HepG2 (cell line): Measurements from ENCODE around the gene KIAA0319L. TPM values are rescaled to one million over a fixed set of nuclear protein-coding genes. Genes with fewer than 3 reads are reported as not detected.

ENCODE experiments used
- ETV6 ChIP-seq: sonication (generic); formaldehyde crosslinking; conservative IDR thresholded peaks from 2 replicates; pipeline ENCODE4 v1.4.0; 2020; ENCODE audit warnings: missing genetic modification reagents
- HDAC1 ChIP-seq: sonication (generic); formaldehyde crosslinking; IDR thresholded peaks from 2 replicates; pipeline ENCODE4 v1.5.1; 2020; ENCODE audit warnings: mild to moderate bottlenecking, missing genetic modification reagents
- JUND ChIP-seq: sonication (generic); formaldehyde crosslinking; IDR thresholded peaks from 2 replicates; pipeline ENCODE4 v1.8.0; 2022; ENCODE audit warnings: mild to moderate bottlenecking, missing genetic modification reagents
- PHF5A ChIP-seq: IDR thresholded peaks from one replicate; pipeline ENCODE4 v1.6.1; 2018; ENCODE audit warnings: low read depth, missing genetic modification reagents; ENCODE audit not compliant: unreplicated experiment
- POGZ ChIP-seq: sonication (generic); formaldehyde crosslinking; IDR thresholded peaks from 2 replicates; pipeline ENCODE4 v1.4.0; 2020; ENCODE audit warnings: mild to moderate bottlenecking, missing genetic modification reagents
- SCMH1 ChIP-seq: sonication (generic); formaldehyde crosslinking; IDR thresholded peaks from 2 replicates; pipeline ENCODE4 v1.9.0; 2021; ENCODE audit warnings: missing genetic modification reagents, mild to moderate bottlenecking, borderline replicate concordance
- SNAPC2 ChIP-seq: sonication (generic); formaldehyde crosslinking; IDR thresholded peaks from 2 replicates; pipeline ENCODE4 v1.8.1; 2022; ENCODE audit warnings: mild to moderate bottlenecking, missing genetic modification reagents
- ZFP1 ChIP-seq: IDR thresholded peaks from 2 replicates; pipeline ENCODE4 v1.6.1; 2016
- ZNF530 ChIP-seq: sonication (generic); formaldehyde crosslinking; IDR thresholded peaks from 2 replicates; pipeline ENCODE4 v1.5.0; 2020; ENCODE audit warnings: low read depth, mild to moderate bottlenecking, missing genetic modification reagents
- polyA plus RNA-seq, 8 experiments: library from polyadenylated mRNA; depleted of rRNA in 3 of 8; stranded (reverse) in 7 of 8; unstranded in 1 of 8; fragments of >200 nt; fragmentation: Illumina TruSeq in 4 of 8; extraction: Trizol in 4 of 8; gene quantifications; 2 replicates each; pipeline versions ENCODE4 v1.2.1 to v1.2.3, GENCODE V29; 2011 to 2016; ENCODE audit warnings: low read depth in 4 of 8, missing spikeins in 1 of 8, mixed read lengths in 1 of 8; ENCODE audit not compliant: insufficient read depth in 1 of 8
- total RNA-seq, 5 experiments: library from RNA; depleted of rRNA; stranded (reverse); fragments of >200 nt; fragmentation: Illumina TruSeq; extraction: Trizol; gene quantifications; 2 replicates each; pipeline ENCODE4 v1.2.3, GENCODE V29; 2016; ENCODE audit warnings: low read depth in 1 of 5

KIAA0319L gene
- total and polyA plus RNA-seq, 2 of the 13 experiments (the other 11 are each of a cell fraction or from before 2014, with no cell fraction given) = 33.4 to 82.6 TPM

DNA sequence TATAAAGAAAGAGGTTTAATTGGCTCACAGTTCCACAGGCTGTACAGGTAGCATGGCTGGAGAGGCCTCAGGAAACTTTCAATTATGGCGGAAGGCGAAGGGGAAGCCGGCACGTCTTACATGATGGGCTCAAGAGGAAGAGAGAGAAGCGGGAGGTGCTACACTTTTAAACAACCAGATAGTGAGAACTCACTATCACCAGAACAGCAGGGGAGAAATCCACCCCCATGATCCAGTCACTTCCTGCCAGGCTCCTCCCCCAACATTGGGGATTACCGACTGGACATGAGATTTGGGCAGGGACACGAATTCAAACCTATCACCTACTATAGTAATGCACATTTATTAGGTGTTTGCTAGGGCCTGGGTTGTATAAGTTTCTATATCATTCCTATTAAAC lies 170.9 kb downstream of the KIAA0319L start (continued):
- TF ChIP-seq ZFP1 (no peak), SNAPC2 (CRISPR knock-in tag) (no peak), ZNF530 (CRISPR knock-in tag) (no peak), JUND (CRISPR knock-in tag) (no peak), PHF5A (CRISPR knock-in tag) (no peak), SCMH1 (CRISPR knock-in tag) (no peak), POGZ (CRISPR knock-in tag) (no peak), HDAC1 (CRISPR knock-in tag) (no peak), ETV6 (CRISPR knock-in tag) (no peak)
- TF ChIP-seq, all 625 proteins: peak for 0

Other genes starting within 250 kb of the KIAA0319L start
- gene NCDN, start 396 bp upstream of the KIAA0319L start, total RNA-seq (2016; rRNA removed; fragmentation: Illumina TruSeq; extraction: Trizol) = 9.1 and 9.3 TPM in 2 replicates
- gene NCDN, start 396 bp upstream of the KIAA0319L start, polyA plus RNA-seq (2011; rRNA removed) = 6.6 and 11.0 TPM in 2 replicates
- gene TFAP2E, start 15.9 kb upstream of the KIAA0319L start, total RNA-seq (2016; rRNA removed; fragmentation: Illumina TruSeq; extraction: Trizol) = 0.31 and 0.44 TPM in 2 replicates
- 0.41 and 0.46 TPM in 2 replicates for gene TFAP2E, start 15.9 kb upstream of the KIAA0319L start, polyA plus RNA-seq (2011; rRNA removed)
- gene PSMB2, start 84.1 kb upstream of the KIAA0319L start, total RNA-seq (2016; rRNA removed; fragmentation: Illumina TruSeq; extraction: Trizol) = 62.2 and 102 TPM in 2 replicates
- 50.5 and 60.6 TPM in 2 replicates for gene PSMB2, start 84.1 kb upstream of the KIAA0319L start, polyA plus RNA-seq (2011; rRNA removed)
- gene C1orf216, start 161.5 kb upstream of the KIAA0319L start, total RNA-seq (2016; rRNA removed; fragmentation: Illumina TruSeq; extraction: Trizol) = 1.1 TPM in 2 replicates
- gene C1orf216, start 161.5 kb upstream of the KIAA0319L start, polyA plus RNA-seq (2011; rRNA removed) = 0.37 and 0.48 TPM in 2 replicates
- 32.5 and 51.7 TPM in 2 replicates for gene CLSPN, start 212.6 kb upstream of the KIAA0319L start, total RNA-seq (2016; rRNA removed; fragmentation: Illumina TruSeq; extraction: Trizol)
- 2.2 and 2.5 TPM in 2 replicates for gene CLSPN, start 212.6 kb upstream of the KIAA0319L start, polyA plus RNA-seq (2011; rRNA removed)